H1 (cell line): ENCODE measurements around the gene SELENOF. TPM values are rescaled to one million over a fixed set of nuclear protein-coding genes. Genes with fewer than 3 reads are reported as not detected.

Source experiments
- ASH2L ChIP-seq: fragments of 200-600, 300-600 bp; sonication (generic); IDR thresholded peaks from one replicate; pipeline ENCODE4 v1.7.1; 2017; ENCODE audit warnings: low read length
- CTCF ChIP-seq, 3 experiments: IDR thresholded peaks; 1 replicate in 2 of 3; 2 replicates in 1 of 3; pipeline versions ENCODE4 v1.5.1 to v1.6.1; 2011; ENCODE audit warnings: low read length in 3 of 3, mild to moderate bottlenecking in 3 of 3, inconsistent platforms in 2 of 3, low read depth in 1 of 3, moderate library complexity in 1 of 3; ENCODE audit not compliant: insufficient read depth in 1 of 3; ENCODE audit errors: control extremely low read depth in 1 of 3
- JUND ChIP-seq: IDR thresholded peaks from 2 replicates; pipeline ENCODE4 v1.6.1; 2011; ENCODE audit warnings: mild to moderate bottlenecking, improper control_type of control experiment, low read length
- KDM1A ChIP-seq: fragments of 200-600, 300-600 bp; sonication (generic); IDR thresholded peaks from 2 replicates; pipeline ENCODE4 v1.7.1; 2016; ENCODE audit warnings: mild to moderate bottlenecking, low read length, borderline replicate concordance
- polyA plus RNA-seq, 7 experiments: library from polyadenylated mRNA; depleted of rRNA in 3 of 7; stranded (reverse) in 5 of 7; unstranded in 2 of 7; fragments of >200 nt in 5 of 7; fragments of 200-250 nt in 2 of 7; gene quantifications; 1 replicate in 5 of 7; 2 replicates in 1 of 7; 4 replicates in 1 of 7; pipeline versions ENCODE4 v1.2.1 to v1.2.3, GENCODE V29; 2011 to 2013; ENCODE audit warnings: missing spikeins in 2 of 7, mixed read lengths in 2 of 7
- total RNA-seq: library from RNA; stranded (reverse); fragmentation: NEBNext Ultra II Directional; extraction: Animal tissue kit (Norgen Biotek cat#: 25700); gene quantifications from 2 replicates; pipeline ENCODE4 v1.2.1, GENCODE V29; 2021

SELENOF gene
- total and polyA plus RNA-seq, 2 of the 8 experiments (the other 6 are each of a cell fraction or from before 2014, with no cell fraction given), result 70.7 to 163 TPM

- no peak for TF ChIP-seq CTCF (IDR thresholded peaks at IDR 0.05; ENCODE audit: control extremely low read depth in 1 of 3, insufficient read depth in 1 of 3, low read depth in 1 of 3, low read length in 3 of 3)
- TF ChIP-seq JUND, result no peak
- TF ChIP-seq ASH2L, result no peak
- no peak for TF ChIP-seq KDM1A
- TF ChIP-seq, all 59 proteins: peak for 0
These were observed 28.8 kb upstream of the SELENOF start (continued) for GRCh38 chr1:86942743-86943142.
